PC-9 (cell line): Measurements from ENCODE around the gene AKAP13. TPM values are rescaled to one million over a fixed set of nuclear protein-coding genes. Genes with fewer than 3 reads are reported as not detected.

Experiments
- BruUV-seq: library from RNA; stranded (reverse); fragments of 400-500 nt; replicated peaks from 2 replicates; lab custom pipeline; 2021; lab: Mats Ljungman, UMichigan
- CTCF ChIA-PET: fragments of 300-600 bp; sonication (Branson Sonifier 250); formaldehyde crosslinking; loops from one replicate; lab custom pipeline; 2022; ENCODE audit warnings: antibody characterized with exemption; lab: Charles Lee
- POLR2A ChIA-PET: fragments of 300-600 bp; sonication (Branson Sonifier 250); formaldehyde crosslinking; loops from one replicate; lab custom pipeline; 2022; ENCODE audit warnings: antibody characterized with exemption; ENCODE audit not compliant: unreplicated experiment; lab: Charles Lee
- DNase-seq, 2 experiments: peaks; one replicate each; pipeline versions ENCODE4 v3.0.0 to v3.0.0-alpha.2; 2015 to 2022; ENCODE audit warnings: mixed read lengths in 1 of 2
- H2AFZ ChIP-seq: fragments of 200-600 bp; sonication (generic); 2 replicates; pipeline ENCODE4 v1.8.1; 2017; ENCODE audit warnings: antibody characterized with exemption
- H3F3A ChIP-seq: fragments of 200-600 bp; sonication (generic); 2 replicates; pipeline ENCODE4 v1.8.1; 2017; ENCODE audit warnings: antibody characterized with exemption, mild to moderate bottlenecking, low read depth; ENCODE audit not compliant: insufficient read depth
- H3K27ac ChIP-seq: fragments of 200-600 bp; sonication (generic); 2 replicates; pipeline ENCODE4 v1.6.1; 2016; ENCODE audit warnings: mixed run types
- H3K27me3 ChIP-seq: fragments of 200-600 bp; sonication (generic); 2 replicates; pipeline ENCODE4 v1.6.1; 2016; ENCODE audit warnings: low read depth, mixed run types; ENCODE audit not compliant: insufficient read depth
- H3K36me3 ChIP-seq: fragments of 200-600 bp; sonication (generic); 2 replicates; pipeline ENCODE4 v1.6.1; 2016; ENCODE audit warnings: low read depth, mixed run types
- H3K4me1 ChIP-seq: fragments of 200-600 bp; sonication (generic); replicated peaks from 2 replicates; pipeline ENCODE4 v1.6.1; 2016; ENCODE audit warnings: mixed run types; ENCODE audit not compliant: insufficient read depth
- H3K4me2 ChIP-seq: fragments of 200-600 bp; sonication (generic); 2 replicates; pipeline ENCODE4 v1.6.1; 2017; ENCODE audit warnings: mixed run types
- H3K4me3 ChIP-seq: fragments of 200-600 bp; sonication (generic); 2 replicates; pipeline ENCODE4 v1.6.1; 2016; ENCODE audit warnings: mixed run types
- H3K79me2 ChIP-seq: fragments of 200-600 bp; sonication (generic); 2 replicates; pipeline ENCODE4 v1.6.1; 2017; ENCODE audit warnings: low read depth, mixed run types
- H3K9me2 ChIP-seq: fragments of 200-600 bp; sonication (generic); 2 replicates; pipeline ENCODE4 v1.8.1; 2017; ENCODE audit warnings: mild to moderate bottlenecking; ENCODE audit not compliant: insufficient read depth
- H3K9me3 ChIP-seq: fragments of 200-600 bp; sonication (generic); 2 replicates; pipeline ENCODE4 v1.8.1; 2016; ENCODE audit warnings: low read depth; ENCODE audit not compliant: insufficient read depth
- H4K20me1 ChIP-seq: fragments of 200-600 bp; sonication (generic); 2 replicates; pipeline ENCODE4 v1.8.1; 2017; ENCODE audit not compliant: insufficient read depth
- EZH2 ChIP-seq: fragments of 200-600 bp; sonication (generic); IDR thresholded peaks from 2 replicates; pipeline ENCODE4 v1.8.0; 2017; ENCODE audit warnings: antibody characterized with exemption, low read depth
- intact Hi-C: fragments of 100-400 bp; cut with micrococcal nuclease; formaldehyde crosslinking; loops from one replicate; pipeline ENCODE4 v1.10.0; 2022; ENCODE audit not compliant: unreplicated experiment
- total RNA-seq: library from RNA; stranded (reverse); gene quantifications from 2 replicates; pipeline ENCODE4 v1.2.3, GENCODE V29; 2021
- TF ChIP-seq, protein P1 (sequence below): fragments of 200-600 bp; sonication (generic); conservative IDR thresholded peaks from 2 replicates; pipeline ENCODE4 v1.6.1; 2017; ENCODE audit warnings: mixed run types, antibody characterized with exemption, mild to moderate bottlenecking, moderate library complexity

Gene AKAP13
- total RNA-seq, 1 experiment from 2014 or later, result 82.5 TPM

DNA sequence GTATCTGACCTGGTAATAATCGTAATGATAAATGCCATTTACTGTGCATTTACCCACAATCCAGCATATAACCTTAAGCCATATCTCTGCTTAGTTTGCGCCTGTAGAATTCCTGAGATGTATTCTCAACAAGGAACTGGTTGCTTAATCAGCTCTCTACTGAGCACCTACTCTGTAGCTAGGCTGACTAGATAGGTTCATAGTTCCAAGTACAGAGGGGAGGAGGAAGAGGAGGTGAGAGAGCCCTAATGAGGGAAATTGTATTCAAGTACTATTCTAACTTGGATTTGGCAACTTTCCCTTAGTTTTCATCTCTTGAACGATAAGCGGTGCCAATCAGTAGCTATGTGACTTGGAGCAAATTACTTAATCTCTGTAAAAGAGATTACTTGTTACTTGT lies 5.6 kb upstream of the AKAP13 start:
- CTCF ChIA-PET, result no interaction called here
- no peaks in the 10 kb centered on the region for H4K20me1 ChIP-seq
- no peaks in the 10 kb centered on the region for H3K27me3 ChIP-seq
- 0 out of 2 replicates have a peak, but pooled peaks cover 3% of the 10 kb centered on the region for H3K4me1 ChIP-seq
- no peak overlapping the region for H3K4me2 ChIP-seq
- H3K27ac ChIP-seq, result no peak overlapping the region
- H3K4me3 ChIP-seq, result no peak overlapping the region
- BruUV-seq, result no TSS peak
- no peaks in the 10 kb centered on the region for H3K9me3 ChIP-seq
- H3F3A ChIP-seq, result peaks cover 5% of the 10 kb centered on the region
- TF ChIP-seq EZH2, result no peak
- TF ChIP-seq, protein P1, sequence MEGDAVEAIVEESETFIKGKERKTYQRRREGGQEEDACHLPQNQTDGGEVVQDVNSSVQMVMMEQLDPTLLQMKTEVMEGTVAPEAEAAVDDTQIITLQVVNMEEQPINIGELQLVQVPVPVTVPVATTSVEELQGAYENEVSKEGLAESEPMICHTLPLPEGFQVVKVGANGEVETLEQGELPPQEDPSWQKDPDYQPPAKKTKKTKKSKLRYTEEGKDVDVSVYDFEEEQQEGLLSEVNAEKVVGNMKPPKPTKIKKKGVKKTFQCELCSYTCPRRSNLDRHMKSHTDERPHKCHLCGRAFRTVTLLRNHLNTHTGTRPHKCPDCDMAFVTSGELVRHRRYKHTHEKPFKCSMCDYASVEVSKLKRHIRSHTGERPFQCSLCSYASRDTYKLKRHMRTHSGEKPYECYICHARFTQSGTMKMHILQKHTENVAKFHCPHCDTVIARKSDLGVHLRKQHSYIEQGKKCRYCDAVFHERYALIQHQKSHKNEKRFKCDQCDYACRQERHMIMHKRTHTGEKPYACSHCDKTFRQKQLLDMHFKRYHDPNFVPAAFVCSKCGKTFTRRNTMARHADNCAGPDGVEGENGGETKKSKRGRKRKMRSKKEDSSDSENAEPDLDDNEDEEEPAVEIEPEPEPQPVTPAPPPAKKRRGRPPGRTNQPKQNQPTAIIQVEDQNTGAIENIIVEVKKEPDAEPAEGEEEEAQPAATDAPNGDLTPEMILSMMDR, result no peak
- POLR2A ChIA-PET, result no interaction called here
- no peak overlapping the region for H2AFZ ChIP-seq
- no peak for DNase-seq
- no peaks in the 10 kb centered on the region for H3K36me3 ChIP-seq
- intact Hi-C loops, result no loop called here
- no peaks in the 10 kb centered on the region for H3K79me2 ChIP-seq
- H3K9me2 ChIP-seq, result no peaks in the 10 kb centered on the region

DNA sequence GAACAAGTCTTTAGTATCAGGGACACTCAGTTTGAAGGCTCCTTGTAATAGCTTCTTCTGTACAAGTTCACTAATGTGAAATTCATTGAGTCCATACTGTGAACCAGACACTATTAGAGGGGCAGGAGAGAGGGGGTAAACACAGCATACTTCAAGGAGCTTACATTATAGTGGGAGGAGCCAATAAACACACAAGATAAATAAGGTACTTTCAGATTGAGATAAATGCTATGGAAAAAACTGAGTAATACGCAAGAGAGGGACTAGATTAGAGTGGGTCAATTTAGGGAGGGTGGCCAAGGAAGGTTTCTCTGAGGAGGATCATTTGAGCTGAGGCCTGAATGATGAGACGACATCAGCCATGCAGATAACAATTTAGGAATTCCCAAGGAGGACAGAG lies 3.1 kb upstream of the AKAP13 start:
- no peak overlapping the region for H3K4me3 ChIP-seq
- H3K4me2 ChIP-seq, result no peak overlapping the region
- intact Hi-C loops, result no loop called here
- H3K27ac ChIP-seq, result no peak overlapping the region
- H4K20me1 ChIP-seq, result peaks cover 8% of the 10 kb centered on the region
- H3K9me2 ChIP-seq, result no peaks in the 10 kb centered on the region
- H3K79me2 ChIP-seq, result peaks cover 13% of the 10 kb centered on the region
- ChIA-PET CTCF (no interaction called here), POLR2A (interaction anchor here (0.7 kb wide), 1 partner anchor 14 kb away, joined by 3 read pairs; no protein-coding TSS in a partner anchor)
- no peaks in the 10 kb centered on the region for H3K27me3 ChIP-seq
- peaks cover 12% of the 10 kb centered on the region for H3K4me1 ChIP-seq
- TF ChIP-seq, protein P1, result no peak
- no peak for TF ChIP-seq EZH2
- no TSS peak for BruUV-seq
- DNase-seq, result no peak
- H2AFZ ChIP-seq, result no peak overlapping the region
- peaks cover 7% of the 10 kb centered on the region for H3F3A ChIP-seq
- H3K36me3 ChIP-seq, result no peaks in the 10 kb centered on the region
- no peaks in the 10 kb centered on the region for H3K9me3 ChIP-seq

DNA sequence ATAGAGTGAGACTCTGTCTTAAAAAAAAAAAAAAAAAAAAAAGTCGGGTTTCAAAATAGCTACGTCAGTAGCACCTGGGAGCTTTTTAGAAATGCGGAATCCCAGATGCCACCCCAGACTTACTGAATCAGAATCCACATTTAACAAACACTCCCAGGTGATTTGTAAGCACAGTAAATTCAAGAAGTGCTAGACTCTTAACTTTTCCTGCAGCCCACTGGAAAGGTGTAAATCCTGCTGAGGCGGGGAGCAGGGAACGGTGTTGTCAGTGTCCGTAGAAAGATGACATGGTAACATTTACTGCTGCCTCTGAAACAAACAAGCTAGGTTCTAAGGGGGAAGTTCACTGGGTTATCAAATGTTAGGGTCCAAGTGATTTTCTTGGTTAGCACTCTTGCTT lies 2.4 kb upstream of the AKAP13 start:
- Histone ChIP-seq H3K4me2 (no peak overlapping the region), H3K9me2 (no peaks in the 10 kb centered on the region), H3K27ac (no peak overlapping the region), H3K27me3 (no peaks in the 10 kb centered on the region), H3K4me3 (no peak overlapping the region), H3K36me3 (no peaks in the 10 kb centered on the region), H3K9me3 (no peaks in the 10 kb centered on the region), H3K4me1 (peaks cover 19% of the 10 kb centered on the region), H2AFZ (no peak overlapping the region), H3K79me2 (peaks cover 20% of the 10 kb centered on the region), H3F3A (peaks cover 7% of the 10 kb centered on the region), H4K20me1 (peaks cover 13% of the 10 kb centered on the region)
- intact Hi-C loops, result no loop called here
- BruUV-seq, result no TSS peak
- POLR2A ChIA-PET, result no interaction called here
- no peak for TF ChIP-seq EZH2
- TF ChIP-seq, protein P1, result no peak
- CTCF ChIA-PET, result interaction anchor here (0.7 kb wide), 1 partner anchor 10 kb away, joined by 5 read pairs; no protein-coding TSS in a partner anchor
- DNase-seq, result no peak
